Esophagus muscularis mucosa (tissue), 4 donors: Measurements from ENCODE around the gene HAX1.

ENCODE experiments used
- EP300 ChIP-seq: sonication (generic); formaldehyde crosslinking; IDR thresholded peaks from one replicate; pipeline ENCODE4 v1.6.1; 2017; ENCODE audit warnings: antibody characterized with exemption
- POLR2AphosphoS5 ChIP-seq, 2 donors: sonication (generic); formaldehyde crosslinking; IDR thresholded peaks; one replicate each; pipeline ENCODE4 v1.6.1; 2017; ENCODE audit warnings: antibody characterized with exemption in 2 of 2
- TF ChIP-seq, protein P1 (sequence below), 3 experiments: fragments of 200-600 bp in 2 of 3; fragments of 450-650 bp in 1 of 3; sonication (generic) in 2 of 3; IDR thresholded peaks; one replicate each; pipeline ENCODE4 v1.5.1; 2017 to 2019; ENCODE audit warnings: antibody characterized with exemption in 3 of 3, mild to moderate bottlenecking in 2 of 3, moderate library complexity in 1 of 3

DNA sequence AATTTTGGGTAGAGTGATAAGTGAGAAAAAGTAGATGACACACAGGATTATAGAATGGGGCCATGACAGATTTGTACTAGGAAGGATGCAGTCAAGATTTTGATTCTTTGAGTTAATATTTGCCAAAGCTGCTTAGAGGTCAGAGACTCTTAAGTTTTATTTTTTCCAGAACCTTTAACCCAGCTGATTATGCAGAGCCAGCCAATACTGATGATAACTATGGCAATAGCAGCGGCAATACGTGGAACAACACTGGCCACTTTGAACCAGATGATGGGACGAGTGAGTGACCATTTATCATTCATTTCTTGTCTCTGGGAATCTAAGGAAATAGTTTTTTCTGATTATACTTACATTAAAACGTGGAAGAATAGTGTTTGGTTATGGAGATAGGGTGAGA, 35.6 kb upstream of the HAX1 start:
- TF ChIP-seq POLR2AphosphoS5 (IDR thresholded peaks at IDR 0.05): no peak
- TF ChIP-seq, protein P1, sequence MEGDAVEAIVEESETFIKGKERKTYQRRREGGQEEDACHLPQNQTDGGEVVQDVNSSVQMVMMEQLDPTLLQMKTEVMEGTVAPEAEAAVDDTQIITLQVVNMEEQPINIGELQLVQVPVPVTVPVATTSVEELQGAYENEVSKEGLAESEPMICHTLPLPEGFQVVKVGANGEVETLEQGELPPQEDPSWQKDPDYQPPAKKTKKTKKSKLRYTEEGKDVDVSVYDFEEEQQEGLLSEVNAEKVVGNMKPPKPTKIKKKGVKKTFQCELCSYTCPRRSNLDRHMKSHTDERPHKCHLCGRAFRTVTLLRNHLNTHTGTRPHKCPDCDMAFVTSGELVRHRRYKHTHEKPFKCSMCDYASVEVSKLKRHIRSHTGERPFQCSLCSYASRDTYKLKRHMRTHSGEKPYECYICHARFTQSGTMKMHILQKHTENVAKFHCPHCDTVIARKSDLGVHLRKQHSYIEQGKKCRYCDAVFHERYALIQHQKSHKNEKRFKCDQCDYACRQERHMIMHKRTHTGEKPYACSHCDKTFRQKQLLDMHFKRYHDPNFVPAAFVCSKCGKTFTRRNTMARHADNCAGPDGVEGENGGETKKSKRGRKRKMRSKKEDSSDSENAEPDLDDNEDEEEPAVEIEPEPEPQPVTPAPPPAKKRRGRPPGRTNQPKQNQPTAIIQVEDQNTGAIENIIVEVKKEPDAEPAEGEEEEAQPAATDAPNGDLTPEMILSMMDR (IDR thresholded peaks at IDR 0.05): no peak
- TF ChIP-seq EP300: no peak
